Measurements from ENCODE around the gene NCOA5. TPM values are rescaled to one million over a fixed set of nuclear protein-coding genes. Genes with fewer than 3 reads are reported as not detected.

Gene NCOA5
- total and polyA plus RNA-seq, 9 of the 15 experiments (the other 6 are each of a cell fraction or from before 2014, with no cell fraction given): 3.9 to 22.8 (median 13.8) TPM

DNA sequence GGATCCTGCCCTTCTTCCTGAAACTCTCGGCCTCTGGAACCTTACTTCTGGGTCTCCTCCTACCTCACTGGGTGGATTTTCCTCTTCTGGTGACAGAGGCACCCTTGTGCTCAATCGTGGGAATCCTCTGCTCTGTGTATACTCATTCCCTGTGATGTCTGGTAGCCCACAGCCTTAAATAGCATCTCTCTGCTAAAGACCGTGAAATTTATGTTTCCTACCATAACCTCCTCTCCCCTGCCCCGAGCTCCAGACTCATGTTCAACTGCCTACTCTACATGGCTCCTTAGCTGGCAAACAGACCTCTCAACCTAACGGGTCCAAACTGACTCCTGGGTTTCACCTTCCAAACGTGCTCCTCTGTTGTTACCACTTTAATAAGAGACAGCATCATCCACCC lies 71.2 kb downstream of the NCOA5 start:
- ATAC-seq (no peak), FAIRE-seq (no peak), DNase-seq (ENCODE audit: extremely low read depth in 1 of 4, low spot score in 3 of 4) (no peak)
- H3K9ac ChIP-seq (ENCODE audit: insufficient read depth in 1 of 2, low read depth in 2 of 2, low read length in 2 of 2): no peak overlapping the region
- H3K27me3 ChIP-seq (ENCODE audit: control insufficient read depth in 2 of 2, insufficient read depth in 2 of 2, low read length in 2 of 2): 0 out of 5 replicates have a peak, but pooled peaks cover 0 to 2% of the 10 kb centered on the region in 2 experiments
- H3K4me3 ChIP-seq: no peak overlapping the region
- intact Hi-C loops (cut with micrococcal nuclease): no loop called here
- WGBS (ENCODE audit: insufficient coverage, low coverage, missing lambda C conversion rate): 16% methylated on average over 6 of the region's 6 CpGs
- no TSS peak for BruUV-seq (replicated peaks)
- H3K9me1 ChIP-seq (ENCODE audit: control insufficient read depth, insufficient read depth, low read length): no peaks in the 10 kb centered on the region
- no peaks in the 10 kb centered on the region for H4K20me1 ChIP-seq (replicated peaks; ENCODE audit: control insufficient read depth, insufficient read depth, low read length)
- no peak overlapping the region for H3K4me2 ChIP-seq (ENCODE audit: insufficient read depth, low read length)
- H3K9me3 ChIP-seq (replicated peaks; ENCODE audit: control insufficient read depth, insufficient read depth, low read depth, low read length): no peaks in the 10 kb centered on the region
- ChIA-PET CTCF (ENCODE audit: low intra/inter-chr PET ratio) (interaction anchor here (0.6 kb wide), 1 partner anchor 156 kb away, joined by 3 read pairs; no protein-coding TSS in a partner anchor), POLR2A (interaction anchor here (0.5 to 0.6 kb wide), 2 partner anchors 54 to 239 kb away, joined by 3 to 4 read pairs; no protein-coding TSS in a partner anchor)
- no peaks in the 10 kb centered on the region for H3K79me2 ChIP-seq (ENCODE audit: control insufficient read depth, insufficient read depth, low read length)
- no peaks in the 10 kb centered on the region for H3K36me3 ChIP-seq (ENCODE audit: control insufficient read depth, insufficient read depth, low read length)
- H2AFZ ChIP-seq (ENCODE audit: low read depth, low read length): 0 out of 2 replicates have a peak overlapping the region, but pooled peaks have one; percentile 14
- in situ Hi-C loops (cut with MboI): no loop called here
- peaks cover 14 to 32% of the 10 kb centered on the region in 2 experiments for H3K4me1 ChIP-seq (replicated peaks in 1 of 2; ENCODE audit: control insufficient read depth in 2 of 2, insufficient read depth in 2 of 2, low read length in 2 of 2)
- no peak overlapping the region for H3K27ac ChIP-seq (ENCODE audit: extremely low read depth, low read depth, low read length)
- no peak for TF ChIP-seq GABPA (tag; conservative IDR thresholded peaks at IDR 0.05; ENCODE audit: low read depth)
- no peak for TF ChIP-seq ZBTB40 (IDR thresholded peaks at IDR 0.05)
- no peak for TF ChIP-seq ZBTB40 (CRISPR knock-in tag; IDR thresholded peaks at IDR 0.05)
- TF ChIP-seq KDM5B (IDR thresholded peaks at IDR 0.05; ENCODE audit: insufficient replicate concordance, low read depth, low read length): no peak
- no peak for TF ChIP-seq ZNF274 (IDR thresholded peaks at IDR 0.05; ENCODE audit: borderline replicate concordance, low read depth, low read length)
- TF ChIP-seq LCOR (CRISPR knock-in tag; IDR thresholded peaks at IDR 0.05): no peak
- no peak for TF ChIP-seq ZNF146 (CRISPR knock-in tag; IDR thresholded peaks at IDR 0.05; ENCODE audit: unreplicated experiment)
- TF ChIP-seq CCAR2 (IDR thresholded peaks at IDR 0.05; ENCODE audit: low read depth, low read length): no peak
- TF ChIP-seq DIDO1 (tag; IDR thresholded peaks at IDR 0.05; ENCODE audit: low read depth): no peak
- TF ChIP-seq KLF10 (CRISPR knock-in tag; IDR thresholded peaks at IDR 0.05): no peak
- no peak for TF ChIP-seq FOSL1 (tag; conservative IDR thresholded peaks at IDR 0.05)
- TF ChIP-seq, protein P1, sequence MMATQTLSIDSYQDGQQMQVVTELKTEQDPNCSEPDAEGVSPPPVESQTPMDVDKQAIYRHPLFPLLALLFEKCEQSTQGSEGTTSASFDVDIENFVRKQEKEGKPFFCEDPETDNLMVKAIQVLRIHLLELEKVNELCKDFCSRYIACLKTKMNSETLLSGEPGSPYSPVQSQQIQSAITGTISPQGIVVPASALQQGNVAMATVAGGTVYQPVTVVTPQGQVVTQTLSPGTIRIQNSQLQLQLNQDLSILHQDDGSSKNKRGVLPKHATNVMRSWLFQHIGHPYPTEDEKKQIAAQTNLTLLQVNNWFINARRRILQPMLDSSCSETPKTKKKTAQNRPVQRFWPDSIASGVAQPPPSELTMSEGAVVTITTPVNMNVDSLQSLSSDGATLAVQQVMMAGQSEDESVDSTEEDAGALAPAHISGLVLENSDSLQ (IDR thresholded peaks at IDR 0.05): no peak
